HG02943 (cell line): ENCODE results near the gene WRAP73.

Experiments used
- ATAC-seq: cut with Tn5 transposase; IDR thresholded peaks from one replicate; pipeline ENCODE4 v1.9.1; 2021; ENCODE audit warnings: mild to moderate bottlenecking, low read depth, moderate library complexity; ENCODE audit not compliant: unreplicated experiment

Gene WRAP73, protein sequence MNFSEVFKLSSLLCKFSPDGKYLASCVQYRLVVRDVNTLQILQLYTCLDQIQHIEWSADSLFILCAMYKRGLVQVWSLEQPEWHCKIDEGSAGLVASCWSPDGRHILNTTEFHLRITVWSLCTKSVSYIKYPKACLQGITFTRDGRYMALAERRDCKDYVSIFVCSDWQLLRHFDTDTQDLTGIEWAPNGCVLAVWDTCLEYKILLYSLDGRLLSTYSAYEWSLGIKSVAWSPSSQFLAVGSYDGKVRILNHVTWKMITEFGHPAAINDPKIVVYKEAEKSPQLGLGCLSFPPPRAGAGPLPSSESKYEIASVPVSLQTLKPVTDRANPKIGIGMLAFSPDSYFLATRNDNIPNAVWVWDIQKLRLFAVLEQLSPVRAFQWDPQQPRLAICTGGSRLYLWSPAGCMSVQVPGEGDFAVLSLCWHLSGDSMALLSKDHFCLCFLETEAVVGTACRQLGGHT

GRCh38 chr1:3649342-3650247 is at the start of gene WRAP73:
Gene WRAP73 (minus strand): TSS chr1:3650103. CDS start chr1:3649999, 104 bp downstream.
- ATAC-seq, result peak; percentile 63

DNA sequence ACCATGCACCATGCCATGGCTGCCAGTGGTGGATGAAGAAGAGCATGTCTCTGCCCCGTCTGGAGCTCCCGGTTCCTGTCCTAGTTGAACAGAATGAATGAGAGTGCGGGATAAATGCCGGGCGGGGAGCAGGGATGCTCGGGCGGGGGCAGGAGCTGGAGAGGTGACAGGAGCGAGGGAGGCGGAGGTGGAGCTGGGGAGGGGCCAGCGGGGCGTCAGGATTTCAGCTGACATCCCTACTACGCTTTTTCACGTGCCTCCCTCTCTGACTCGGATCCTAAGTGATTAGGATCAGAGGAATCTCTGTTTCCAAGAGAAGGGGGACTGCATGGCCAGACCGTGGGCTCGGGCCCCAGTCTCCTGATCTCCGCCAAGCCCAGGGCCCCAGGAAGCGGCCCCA is 49.7 kb upstream of the WRAP73 start:
- no peak for ATAC-seq

DNA sequence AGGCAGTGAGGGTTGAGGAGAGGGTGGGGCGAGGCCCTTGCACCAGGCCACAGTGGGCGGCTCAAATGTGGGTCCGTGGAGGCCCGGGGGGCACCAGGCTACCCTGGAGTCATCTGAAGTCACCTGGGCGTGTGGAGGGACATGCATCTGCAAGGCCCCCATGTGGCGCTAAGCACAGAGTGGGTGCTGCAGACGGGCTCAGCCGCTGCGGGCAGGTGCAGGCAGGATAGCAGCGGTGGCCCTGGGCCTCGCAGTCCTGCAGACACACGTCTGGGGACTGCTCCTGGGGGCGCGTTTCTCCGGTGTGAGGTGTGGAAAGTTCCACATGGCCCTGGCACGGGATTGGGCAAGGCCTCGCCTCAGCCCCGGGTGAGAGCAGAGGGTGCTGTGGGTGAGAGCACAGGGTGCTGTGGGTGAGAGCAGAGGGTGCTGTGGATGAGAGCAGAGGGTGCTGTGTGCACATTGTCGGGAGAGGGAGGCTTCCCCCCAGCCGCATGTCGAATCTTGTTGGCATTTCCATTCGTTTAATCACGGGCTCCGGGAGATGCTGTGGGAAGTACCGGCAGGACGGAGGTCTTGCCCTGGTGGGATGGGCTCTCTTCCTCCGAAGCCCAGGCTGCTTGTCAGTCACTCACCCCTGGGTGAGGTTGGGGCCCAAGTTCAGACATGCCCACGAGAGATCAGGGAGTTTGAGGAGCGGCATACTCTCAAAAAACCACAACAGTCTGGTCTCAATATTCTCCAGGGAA is 48.9 kb upstream of the WRAP73 start:
- ATAC-seq, result no peak

DNA sequence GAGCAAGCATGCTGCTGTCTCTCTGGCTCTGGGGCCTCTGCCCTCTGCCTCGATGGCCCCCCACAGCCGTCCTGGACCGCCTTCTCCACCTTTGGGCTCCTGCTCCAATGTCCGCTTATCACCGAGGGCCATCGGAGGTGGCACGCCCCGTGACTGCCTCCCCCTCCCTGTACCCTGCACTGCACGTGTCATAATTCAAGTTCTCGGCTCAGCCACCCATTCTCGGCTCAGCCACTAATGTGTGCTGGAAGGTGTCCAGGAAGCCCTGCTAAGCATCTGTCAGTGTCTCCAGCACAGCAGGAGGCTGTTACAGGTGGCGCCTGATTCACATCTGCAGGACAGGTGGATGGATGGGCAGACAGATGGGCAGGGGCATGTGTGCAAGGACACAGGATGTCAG is 47.9 kb upstream of the WRAP73 start:
- no peak for ATAC-seq

DNA sequence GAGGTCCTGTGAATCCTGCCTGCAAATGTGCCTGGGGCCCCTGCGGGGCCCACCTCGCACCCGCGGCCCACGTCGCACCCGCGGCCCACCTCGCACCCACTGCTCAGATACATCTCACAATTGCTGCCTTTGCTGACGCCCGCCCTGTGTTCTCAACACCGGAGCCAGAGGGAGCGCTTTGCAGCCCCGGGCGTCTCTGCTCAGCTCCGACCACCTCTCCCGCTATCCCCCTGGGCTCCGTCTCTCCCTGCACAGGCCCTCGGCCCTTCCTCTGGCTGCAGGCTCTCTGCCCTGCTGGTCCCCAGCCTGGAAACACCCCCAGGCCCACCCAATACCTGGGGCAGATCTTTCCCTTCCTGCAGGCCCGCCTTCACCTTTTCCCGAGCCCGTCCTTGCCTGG is 47.2 kb upstream of the WRAP73 start:
- ATAC-seq, result no peak

DNA sequence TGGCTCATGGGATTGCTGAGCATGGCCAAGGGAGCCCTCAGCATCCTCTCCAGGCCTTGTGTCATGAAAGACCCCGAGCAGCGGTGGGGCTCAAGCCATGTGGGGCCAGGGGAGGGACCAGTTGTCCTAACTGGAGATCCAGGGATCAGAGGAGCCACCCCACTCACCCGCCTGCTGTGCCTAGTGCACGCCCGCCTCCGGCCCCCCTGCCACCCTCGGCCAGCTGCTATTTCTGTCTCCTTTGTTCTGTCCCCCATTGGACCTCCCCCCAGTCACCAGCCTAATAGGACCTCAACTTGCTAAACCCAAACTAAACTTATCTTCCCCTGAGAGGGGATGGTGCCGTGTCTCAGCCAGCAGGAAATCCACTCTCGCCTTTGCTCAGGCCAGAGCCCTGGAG is 46.8 kb upstream of the WRAP73 start:
- no peak for ATAC-seq

- no peak for ATAC-seq
Observed at GRCh38 chr1:3695326-3696217, 45.7 kb upstream of the WRAP73 start.

- ATAC-seq, result no peak
Observed at GRCh38 chr1:3693321-3693720, 43.4 kb upstream of the WRAP73 start.

DNA sequence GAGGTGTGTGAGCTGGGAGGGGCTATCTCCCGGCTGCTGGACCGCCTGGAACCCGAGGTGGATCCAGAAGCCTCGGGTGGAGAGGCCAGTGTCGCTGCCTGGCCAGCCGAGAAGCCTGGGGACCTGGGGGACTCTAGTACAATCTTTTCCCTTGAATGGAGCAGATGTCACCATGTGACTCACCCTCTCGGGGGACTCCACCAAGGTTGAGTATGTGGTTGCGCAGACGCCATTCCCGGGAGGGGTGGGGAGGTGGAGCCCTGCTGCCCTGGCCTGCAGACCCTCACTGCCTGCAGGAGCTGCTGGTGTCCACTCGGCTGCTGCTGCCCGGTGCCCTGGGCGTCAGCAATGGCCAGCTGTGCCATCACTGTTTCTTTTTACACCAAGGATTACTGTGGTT is 42.7 kb upstream of the WRAP73 start:
- no peak for ATAC-seq

DNA sequence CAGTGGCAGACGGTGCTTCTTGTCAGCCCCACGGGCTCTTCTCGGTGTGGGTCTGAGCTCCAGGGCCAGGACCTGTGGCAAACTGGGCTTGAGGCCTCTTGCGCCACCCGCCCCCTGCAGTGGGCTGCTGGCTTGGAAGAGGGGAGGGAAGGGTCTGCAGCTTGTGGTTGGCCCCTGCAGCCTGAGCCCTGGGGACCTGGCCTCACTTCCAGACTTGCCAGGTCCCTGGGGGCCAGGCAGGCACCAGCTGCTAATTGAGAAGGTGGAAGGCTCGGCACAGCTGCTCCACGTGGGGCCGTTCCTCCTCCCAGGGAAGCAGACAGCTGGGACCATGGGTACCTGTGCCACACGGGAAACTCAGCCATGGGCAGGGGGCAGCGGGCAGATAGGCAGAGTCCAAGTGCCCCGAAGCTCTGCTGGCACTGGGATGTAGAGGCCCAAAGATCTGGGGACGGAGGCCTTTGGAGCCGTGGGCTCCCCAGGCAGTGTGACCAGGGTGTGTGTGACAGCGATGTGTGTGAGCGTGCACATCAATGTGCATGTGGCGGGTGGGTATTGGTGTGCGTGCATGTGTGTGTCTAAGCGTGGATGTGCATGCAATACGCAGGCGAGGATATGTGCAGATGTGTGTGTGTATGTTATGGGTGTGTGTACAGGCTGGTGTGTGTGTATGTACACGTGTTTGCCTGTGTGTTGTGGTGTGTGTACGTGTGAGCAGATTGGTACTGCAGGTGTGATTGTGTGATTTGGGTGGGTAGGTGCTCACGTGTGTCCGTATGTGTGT is 41.7 kb upstream of the WRAP73 start:
- no peak for ATAC-seq

DNA sequence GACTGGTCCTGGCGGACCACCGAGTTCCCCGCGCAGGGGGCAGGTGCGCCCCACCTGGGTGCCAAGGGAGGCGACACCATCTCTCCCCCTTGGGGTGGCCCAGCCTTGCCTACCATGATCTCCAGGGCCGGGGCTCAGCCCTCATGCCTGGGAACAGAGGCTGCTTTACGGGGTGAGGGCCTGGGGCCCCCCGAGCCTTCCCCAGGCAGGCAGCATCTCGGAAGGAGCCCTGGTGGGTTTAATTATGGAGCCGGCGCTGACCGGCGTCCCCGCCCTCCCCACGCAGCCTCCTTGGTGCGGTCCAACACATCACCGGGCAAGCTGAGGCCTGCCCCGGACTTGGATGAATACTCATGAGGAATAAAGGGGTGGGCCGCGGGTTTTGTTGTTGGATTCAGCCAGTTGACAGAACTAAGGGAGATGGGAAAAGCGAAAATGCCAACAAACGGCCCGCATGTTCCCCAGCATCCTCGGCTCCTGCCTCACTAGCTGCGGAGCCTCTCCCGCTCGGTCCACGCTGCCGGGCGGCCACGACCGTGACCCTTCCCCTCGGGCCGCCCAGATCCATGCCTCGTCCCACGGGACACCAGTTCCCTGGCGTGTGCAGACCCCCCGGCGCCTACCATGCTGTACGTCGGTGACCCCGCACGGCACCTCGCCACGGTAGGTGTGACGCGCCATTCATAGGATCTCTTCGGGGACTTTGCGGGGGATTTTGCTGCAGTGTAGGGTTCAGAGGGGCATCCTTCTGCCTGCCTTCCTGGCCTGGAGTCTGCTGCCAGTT is 40.6 kb upstream of the WRAP73 start:
- no peak for ATAC-seq

DNA sequence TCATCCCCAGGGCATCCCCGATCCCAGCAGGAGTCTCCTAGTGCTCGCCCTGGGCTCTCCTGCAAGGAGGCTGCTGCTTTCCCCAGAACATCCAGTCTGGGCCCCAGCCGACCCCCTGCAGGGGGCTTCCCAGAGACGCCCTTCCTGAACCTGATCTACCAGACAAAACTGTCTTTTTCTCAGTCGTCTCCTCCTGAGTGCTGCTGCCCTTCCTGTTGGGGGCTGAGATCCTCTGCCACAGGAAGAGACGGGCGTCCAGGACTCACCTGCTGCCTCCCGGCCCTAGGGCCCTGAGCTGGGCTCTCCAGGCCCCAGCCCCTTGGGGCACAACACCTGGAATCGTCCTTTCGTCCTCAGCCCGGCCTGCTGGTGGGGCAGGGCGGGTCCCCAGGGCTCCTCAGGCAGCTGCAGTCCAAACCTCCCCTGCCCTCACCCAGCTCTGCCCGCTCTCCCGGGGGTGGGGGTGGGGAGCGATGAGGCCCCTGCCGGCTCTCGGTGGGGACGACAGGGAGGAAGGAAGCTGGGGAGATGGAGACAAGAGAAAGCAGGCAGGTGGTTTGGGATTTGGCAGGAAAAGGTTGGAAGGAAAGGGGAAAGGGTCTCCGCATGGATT is 39.3 kb upstream of the WRAP73 start:
- no peak for ATAC-seq

- ATAC-seq, result no peak
Observed at GRCh38 chr1:3688356-3689137, 38.6 kb upstream of the WRAP73 start.

GRCh38 chr1:3687504-3687903 is 37.6 kb upstream of the WRAP73 start:
- no peak for ATAC-seq

- no peak for ATAC-seq
Observed at GRCh38 chr1:3685906-3686305, 36.0 kb upstream of the WRAP73 start.

DNA sequence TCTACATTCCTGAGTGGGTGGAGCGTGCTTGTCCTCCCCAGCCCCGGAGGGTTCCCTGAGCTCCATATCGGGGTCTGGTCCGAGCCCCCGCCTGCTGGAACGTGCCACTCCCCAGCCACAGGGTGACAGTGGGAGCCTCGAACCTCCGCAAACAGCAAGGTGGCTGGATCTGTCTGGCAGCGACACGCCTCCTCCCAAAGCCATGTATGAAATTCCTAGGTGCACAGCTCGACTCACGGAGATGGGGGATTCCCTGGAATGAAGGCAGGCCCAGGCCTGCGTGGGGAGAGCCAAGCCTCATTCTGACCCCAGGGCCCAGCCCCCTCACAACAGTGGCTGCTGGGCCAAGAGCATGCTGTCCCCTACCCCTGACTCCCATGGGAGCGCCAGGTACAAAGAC is 35.3 kb upstream of the WRAP73 start:
- ATAC-seq, result no peak

DNA sequence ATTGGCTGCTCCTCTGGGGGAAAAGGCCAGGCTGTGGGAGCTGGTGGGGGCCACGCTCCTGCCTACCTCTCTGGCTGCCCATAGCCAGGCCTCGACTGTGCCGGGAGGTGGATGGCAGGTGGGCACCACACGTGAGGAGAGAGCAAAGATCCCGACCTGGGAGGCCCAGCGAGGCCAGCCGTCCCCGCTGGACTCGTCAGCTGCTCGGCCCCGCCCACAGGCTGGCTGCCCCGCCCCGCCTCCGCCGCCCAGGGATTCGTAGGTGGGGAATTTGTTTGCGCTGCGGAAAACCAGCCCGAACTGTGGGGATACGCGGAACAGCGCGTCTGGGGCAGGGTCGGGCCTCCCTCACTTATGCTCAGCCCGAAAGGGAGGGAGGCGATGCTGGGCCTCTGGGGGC is 34.1 kb upstream of the WRAP73 start:
- ATAC-seq, result no peak
